A673 (cell line): ENCODE results near the gene TRMT6. TPM values are rescaled to one million over a fixed set of nuclear protein-coding genes. Genes with fewer than 3 reads are reported as not detected.

ENCODE experiments used
- BruUV-seq: library from RNA; stranded (reverse); fragments of 400-500 nt; replicated peaks from 2 replicates; lab custom pipeline; 2021; lab: Mats Ljungman, UMichigan
- CTCF ChIA-PET: fragments of 300-600 bp; sonication (Branson Sonifier 250); formaldehyde crosslinking; loops from one replicate; lab custom pipeline; 2022; ENCODE audit warnings: antibody characterized with exemption; lab: Charles Lee
- POLR2A ChIA-PET: fragments of 300-600 bp; sonication (Branson Sonifier 250); formaldehyde crosslinking; loops from one replicate; lab custom pipeline; 2022; ENCODE audit warnings: antibody characterized with exemption; ENCODE audit not compliant: low non-redundant PET; lab: Charles Lee
- DNase-seq: peaks from one replicate; pipeline ENCODE4 v3.0.0-alpha.2; 2015; ENCODE audit warnings: low spot score
- H3K27ac ChIP-seq: fragments of 200-600 bp; sonication (generic); 2 replicates; pipeline ENCODE4 v1.5.1; 2016; ENCODE audit warnings: mixed run types, low read depth, mild to moderate bottlenecking, mixed read lengths, antibody characterized with exemption, low read length; ENCODE audit not compliant: poor library complexity, severe bottlenecking
- H3K27me3 ChIP-seq: fragments of 200-600 bp; sonication (generic); replicated peaks from 2 replicates; pipeline ENCODE4 v1.6.1; 2017; ENCODE audit warnings: mixed run types, low read depth, mild to moderate bottlenecking, mixed read lengths, antibody characterized with exemption, low read length; ENCODE audit not compliant: insufficient read depth, poor library complexity
- H3K36me3 ChIP-seq: fragments of 200-600 bp; sonication (generic); 2 replicates; pipeline ENCODE4 v1.6.1; 2016; ENCODE audit warnings: mixed run types, mild to moderate bottlenecking, mixed read lengths, antibody characterized with exemption, low read length; ENCODE audit not compliant: insufficient read depth, poor library complexity, severe bottlenecking
- H3K4me1 ChIP-seq: fragments of 200-600 bp; sonication (generic); 2 replicates; pipeline ENCODE4 v1.6.1; 2017; ENCODE audit warnings: mixed run types, mild to moderate bottlenecking, mixed read lengths, antibody characterized with exemption, low read length; ENCODE audit not compliant: insufficient read depth, poor library complexity, severe bottlenecking
- H3K4me3 ChIP-seq: fragments of 200-600 bp; sonication (generic); 2 replicates; pipeline ENCODE4 v1.5.1; 2016; ENCODE audit warnings: low read depth, mixed run types, mild to moderate bottlenecking, mixed read lengths, low read length; ENCODE audit not compliant: poor library complexity, severe bottlenecking
- H3K9me3 ChIP-seq: fragments of 200-600 bp; sonication (generic); 2 replicates; pipeline ENCODE4 v1.6.1; 2016; ENCODE audit warnings: mixed run types, low read depth, mild to moderate bottlenecking, mixed read lengths, antibody characterized with exemption, low read length; ENCODE audit not compliant: poor library complexity, severe bottlenecking
- EZH2 ChIP-seq: fragments of 200-600 bp; sonication (generic); IDR thresholded peaks from 2 replicates; pipeline ENCODE4 v1.6.1; 2017; ENCODE audit warnings: borderline replicate concordance, low read depth, mild to moderate bottlenecking, mixed read lengths, antibody characterized with exemption, low read length; ENCODE audit not compliant: poor library complexity, severe bottlenecking
- intact Hi-C: fragments of 100-400 bp; cut with micrococcal nuclease; formaldehyde crosslinking; loops from one replicate; pipeline ENCODE4 v1.10.0; 2022; ENCODE audit not compliant: unreplicated experiment
- total RNA-seq: library from RNA; stranded (reverse); gene quantifications from 2 replicates; pipeline ENCODE4 v1.2.3, GENCODE V29; 2021
- TF ChIP-seq, protein P1 (sequence below): fragments of 300-800, 200-600 bp; sonication (generic); conservative IDR thresholded peaks from 2 replicates; pipeline ENCODE4 v1.5.1; 2017; ENCODE audit warnings: low read depth, mild to moderate bottlenecking, antibody characterized with exemption, low read length, moderate library complexity, mixed read lengths

The TRMT6 gene
- total RNA-seq, 1 experiment from 2014 or later: 41.6 TPM

GRCh38 chr20:5991623-5992441, 41.5 kb upstream of the TRMT6 start:
- intact Hi-C loops: no loop called here
- H3K4me3 ChIP-seq: no peak overlapping the region
- ChIA-PET POLR2A (no interaction called here), CTCF (no interaction called here)
- no peak for TF ChIP-seq EZH2
- TF ChIP-seq, protein P1, sequence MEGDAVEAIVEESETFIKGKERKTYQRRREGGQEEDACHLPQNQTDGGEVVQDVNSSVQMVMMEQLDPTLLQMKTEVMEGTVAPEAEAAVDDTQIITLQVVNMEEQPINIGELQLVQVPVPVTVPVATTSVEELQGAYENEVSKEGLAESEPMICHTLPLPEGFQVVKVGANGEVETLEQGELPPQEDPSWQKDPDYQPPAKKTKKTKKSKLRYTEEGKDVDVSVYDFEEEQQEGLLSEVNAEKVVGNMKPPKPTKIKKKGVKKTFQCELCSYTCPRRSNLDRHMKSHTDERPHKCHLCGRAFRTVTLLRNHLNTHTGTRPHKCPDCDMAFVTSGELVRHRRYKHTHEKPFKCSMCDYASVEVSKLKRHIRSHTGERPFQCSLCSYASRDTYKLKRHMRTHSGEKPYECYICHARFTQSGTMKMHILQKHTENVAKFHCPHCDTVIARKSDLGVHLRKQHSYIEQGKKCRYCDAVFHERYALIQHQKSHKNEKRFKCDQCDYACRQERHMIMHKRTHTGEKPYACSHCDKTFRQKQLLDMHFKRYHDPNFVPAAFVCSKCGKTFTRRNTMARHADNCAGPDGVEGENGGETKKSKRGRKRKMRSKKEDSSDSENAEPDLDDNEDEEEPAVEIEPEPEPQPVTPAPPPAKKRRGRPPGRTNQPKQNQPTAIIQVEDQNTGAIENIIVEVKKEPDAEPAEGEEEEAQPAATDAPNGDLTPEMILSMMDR: no peak
- H3K27me3 ChIP-seq: no peaks in the 10 kb centered on the region
- H3K9me3 ChIP-seq: no peaks in the 10 kb centered on the region
- H3K27ac ChIP-seq: no peak overlapping the region
- no TSS peak for BruUV-seq
- H3K4me1 ChIP-seq: peaks cover 3% of the 10 kb centered on the region
- peaks cover 70% of the 10 kb centered on the region for H3K36me3 ChIP-seq
- no peak for DNase-seq

DNA sequence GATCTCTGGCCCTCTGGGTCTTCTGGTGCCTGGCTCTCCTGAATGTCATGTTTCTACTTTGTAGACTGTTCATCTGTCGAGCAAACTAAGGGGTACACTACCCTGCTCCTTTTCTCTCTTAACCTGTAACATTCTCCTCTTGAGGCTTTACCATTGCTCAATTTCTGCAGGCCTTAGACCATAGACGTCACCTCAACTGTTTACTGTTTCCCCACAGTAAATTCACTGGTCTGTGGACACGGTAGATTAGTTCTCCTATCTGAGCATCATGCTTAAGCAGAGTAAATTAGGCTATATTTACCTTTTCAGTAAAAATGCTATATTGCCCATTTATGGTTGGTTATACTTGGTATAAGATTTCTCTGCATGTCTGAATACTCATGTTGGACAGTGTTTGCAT, 40.6 kb upstream of the TRMT6 start:
- intact Hi-C loops: no loop called here
- TF ChIP-seq, protein P1: no peak
- no peak for TF ChIP-seq EZH2
- Histone ChIP-seq H3K4me3 (no peak overlapping the region), H3K9me3 (no peaks in the 10 kb centered on the region), H3K36me3 (peaks cover 71% of the 10 kb centered on the region), H3K27me3 (no peaks in the 10 kb centered on the region), H3K4me1 (peaks cover 3% of the 10 kb centered on the region), H3K27ac (no peak overlapping the region)
- no TSS peak for BruUV-seq
- DNase-seq: no peak
- CTCF ChIA-PET: no interaction called here
- POLR2A ChIA-PET: interaction anchor here (0.6 kb wide), 1 partner anchor 804 kb away, joined by 3 read pairs; no protein-coding TSS in a partner anchor

- intact Hi-C loops: no loop called here
- Histone ChIP-seq H3K9me3 (no peaks in the 10 kb centered on the region), H3K27me3 (no peaks in the 10 kb centered on the region), H3K27ac (no peak overlapping the region), H3K4me1 (peaks cover 3% of the 10 kb centered on the region), H3K4me3 (no peak overlapping the region), H3K36me3 (peaks cover 66% of the 10 kb centered on the region)
- TF ChIP-seq, protein P1: no peak
- TF ChIP-seq EZH2: no peak
- no peak for DNase-seq
- CTCF ChIA-PET: no interaction called here
- POLR2A ChIA-PET: no interaction called here
- BruUV-seq: no TSS peak
Measured at GRCh38 chr20:5989539-5989938, 39.2 kb upstream of the TRMT6 start.
